ENCODE data around the gene MBD3L1.

GRCh38 chr19:8880868-8881488, 48.8 kb downstream of the MBD3L1 start:
- no peak for TF ChIP-seq CTCF (conservative IDR thresholded peaks at IDR 0.05)
- TF ChIP-seq ZFX (IDR thresholded peaks at IDR 0.05): no peak
